IPS-18c (cell line): Measurements from ENCODE around the gene NRARP.
"Not testable (repeated sequence)": the region's sequence is repeated elsewhere in the genome, so short reads cannot be mapped to it uniquely, and the experiment has no call there.

Source experiments
- H3K4me3 ChIP-seq: 2 replicates; pipeline ENCODE4 v1.7.0; 2013; ENCODE audit warnings: low read depth, mild to moderate bottlenecking, low read length, moderate library complexity; ENCODE audit not compliant: insufficient read depth
- H3K9me3 ChIP-seq: one replicate; pipeline ENCODE4 v1.6.1; 2013; ENCODE audit warnings: mild to moderate bottlenecking, low read length, moderate library complexity; ENCODE audit not compliant: control insufficient read depth, insufficient read depth

Gene NRARP

GRCh38 chr9:137302118-137302448 lies at the start of gene NRARP:
TSS of gene NRARP (minus strand) at chr9:137302271. CDS start at chr9:137301928, 343 bp downstream.
- H3K4me3 ChIP-seq = peak within 1 kb of the TSS; percentile 92
- peaks cover 2% of the 10 kb centered on the region for H3K9me3 ChIP-seq

GRCh38 chr9:137350696-137351584 lies 48.9 kb upstream of the NRARP start:
- Histone ChIP-seq H3K4me3 (no peak overlapping the region), H3K9me3 (peaks cover 14% of the 10 kb centered on the region)

- Histone ChIP-seq H3K9me3 (peaks cover 4% of the 10 kb centered on the region), H3K4me3 (no peak overlapping the region)
Observed at GRCh38 chr9:137349471-137350033, 47.5 kb upstream of the NRARP start.

- Histone ChIP-seq H3K9me3 (peaks cover 7% of the 10 kb centered on the region), H3K4me3 (no peak overlapping the region)
Observed at GRCh38 chr9:137348769-137349470, 46.8 kb upstream of the NRARP start.

GRCh38 chr9:137347928-137348327 lies 45.9 kb upstream of the NRARP start:
- H3K9me3 ChIP-seq = peaks cover 7% of the 10 kb centered on the region
- H3K4me3 ChIP-seq = no peak overlapping the region

- Histone ChIP-seq H3K4me3 (no peak overlapping the region), H3K9me3 (peaks cover 5% of the 10 kb centered on the region)
Observed at GRCh38 chr9:137342482-137342881, 40.4 kb upstream of the NRARP start.

GRCh38 chr9:137341227-137341626 lies 39.2 kb upstream of the NRARP start:
- H3K4me3 ChIP-seq = no peak overlapping the region
- peaks cover 5% of the 10 kb centered on the region for H3K9me3 ChIP-seq

GRCh38 chr9:137339908-137340462 lies 37.9 kb upstream of the NRARP start:
- H3K4me3 ChIP-seq, H3K9me3 ChIP-seq: not testable (repeated sequence)

GRCh38 chr9:137339045-137339907 lies 37.2 kb upstream of the NRARP start:
- no peak overlapping the region for H3K4me3 ChIP-seq
- peaks cover 3% of the 10 kb centered on the region for H3K9me3 ChIP-seq

- no peak overlapping the region for H3K4me3 ChIP-seq
Observed at GRCh38 chr9:137336735-137337134, 34.7 kb upstream of the NRARP start.

GRCh38 chr9:137333016-137333671 lies 31.1 kb upstream of the NRARP start:
- Histone ChIP-seq H3K9me3 (peaks cover 4% of the 10 kb centered on the region), H3K4me3 (no peak overlapping the region)

More at GRCh38 chr9:137336735-137337134, 34.7 kb upstream of the NRARP start:
- H3K9me3 ChIP-seq = no peaks in the 10 kb centered on the region

- no peak overlapping the region for H3K4me3 ChIP-seq
Observed at GRCh38 chr9:137331929-137332328, 29.9 kb upstream of the NRARP start.

GRCh38 chr9:137330689-137331088 lies 28.6 kb upstream of the NRARP start:
- peaks cover 4% of the 10 kb centered on the region for H3K9me3 ChIP-seq
- no peak overlapping the region for H3K4me3 ChIP-seq

More at GRCh38 chr9:137331929-137332328, 29.9 kb upstream of the NRARP start:
- peaks cover 4% of the 10 kb centered on the region for H3K9me3 ChIP-seq

GRCh38 chr9:137329590-137329989 lies 27.5 kb upstream of the NRARP start:
- not testable (repeated sequence) for H3K4me3 ChIP-seq, H3K9me3 ChIP-seq

GRCh38 chr9:137327641-137328550 lies 25.8 kb upstream of the NRARP start:
- H3K4me3 ChIP-seq = not testable (repeated sequence)

More at GRCh38 chr9:137327641-137328550, 25.8 kb upstream of the NRARP start:
- not testable (repeated sequence) for H3K9me3 ChIP-seq
